ENCODE results near the gene KCNH5. TPM values are rescaled to one million over a fixed set of nuclear protein-coding genes. Genes with fewer than 3 reads are reported as not detected.

KCNH5 gene
- total RNA-seq, 4 donors from 2014 or later: under 0.01 TPM; not detected in 3

DNA sequence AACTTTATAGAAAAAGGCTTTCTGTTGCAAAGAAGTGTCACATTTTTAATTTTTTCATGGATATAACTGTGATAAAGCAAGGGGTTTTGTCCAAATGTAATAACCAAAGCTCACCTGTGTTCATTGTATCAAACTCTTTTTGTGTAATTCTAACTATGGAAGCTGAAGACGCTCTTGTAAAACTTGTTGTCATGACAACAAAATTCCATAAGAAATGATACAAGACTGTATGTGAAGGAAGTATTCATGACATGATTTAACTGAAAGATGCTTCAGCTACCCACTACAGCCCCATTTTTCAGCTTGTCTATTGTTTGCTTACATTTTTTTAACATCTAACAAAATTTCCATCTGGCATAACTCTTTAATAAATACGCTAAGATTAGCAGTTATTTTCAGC lies 360.9 kb downstream of the KCNH5 start:
- in situ Hi-C loops (cut with MboI; ENCODE audit: low pct_ligation_motif_present in 1 of 4, low pct_unique_long_range_greater_than_20kb in 1 of 4, low sequenced_read_pairs in 3 of 4) (no loop called here), intact Hi-C loops (cut with DNase I; ENCODE audit: low total_unique reads) (no loop called here)
- DNase-seq: no peak
- Histone ChIP-seq H3K9me3 (no peaks in the 10 kb centered on the region), H3K27me3 (no peaks in the 10 kb centered on the region), H3K4me3 (no peak overlapping the region), H3K27ac (no peak overlapping the region), H3K36me3 (no peaks in the 10 kb centered on the region), H3K4me1 (no peaks in the 10 kb centered on the region)
- WGBS, 2 donors (ENCODE audit: low coverage in 1 of 2): 63 to 71% methylated on average over 2 of the region's 2 CpGs
- TF ChIP-seq POLR2A (IDR thresholded peaks at IDR 0.05): no peak
- TF ChIP-seq EP300 (IDR thresholded peaks at IDR 0.05; ENCODE audit: low read depth): no peak
- TF ChIP-seq, protein P1, sequence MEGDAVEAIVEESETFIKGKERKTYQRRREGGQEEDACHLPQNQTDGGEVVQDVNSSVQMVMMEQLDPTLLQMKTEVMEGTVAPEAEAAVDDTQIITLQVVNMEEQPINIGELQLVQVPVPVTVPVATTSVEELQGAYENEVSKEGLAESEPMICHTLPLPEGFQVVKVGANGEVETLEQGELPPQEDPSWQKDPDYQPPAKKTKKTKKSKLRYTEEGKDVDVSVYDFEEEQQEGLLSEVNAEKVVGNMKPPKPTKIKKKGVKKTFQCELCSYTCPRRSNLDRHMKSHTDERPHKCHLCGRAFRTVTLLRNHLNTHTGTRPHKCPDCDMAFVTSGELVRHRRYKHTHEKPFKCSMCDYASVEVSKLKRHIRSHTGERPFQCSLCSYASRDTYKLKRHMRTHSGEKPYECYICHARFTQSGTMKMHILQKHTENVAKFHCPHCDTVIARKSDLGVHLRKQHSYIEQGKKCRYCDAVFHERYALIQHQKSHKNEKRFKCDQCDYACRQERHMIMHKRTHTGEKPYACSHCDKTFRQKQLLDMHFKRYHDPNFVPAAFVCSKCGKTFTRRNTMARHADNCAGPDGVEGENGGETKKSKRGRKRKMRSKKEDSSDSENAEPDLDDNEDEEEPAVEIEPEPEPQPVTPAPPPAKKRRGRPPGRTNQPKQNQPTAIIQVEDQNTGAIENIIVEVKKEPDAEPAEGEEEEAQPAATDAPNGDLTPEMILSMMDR (IDR thresholded peaks at IDR 0.05): no peak
- no peak for TF ChIP-seq POLR2AphosphoS5 (IDR thresholded peaks at IDR 0.05)

DNA sequence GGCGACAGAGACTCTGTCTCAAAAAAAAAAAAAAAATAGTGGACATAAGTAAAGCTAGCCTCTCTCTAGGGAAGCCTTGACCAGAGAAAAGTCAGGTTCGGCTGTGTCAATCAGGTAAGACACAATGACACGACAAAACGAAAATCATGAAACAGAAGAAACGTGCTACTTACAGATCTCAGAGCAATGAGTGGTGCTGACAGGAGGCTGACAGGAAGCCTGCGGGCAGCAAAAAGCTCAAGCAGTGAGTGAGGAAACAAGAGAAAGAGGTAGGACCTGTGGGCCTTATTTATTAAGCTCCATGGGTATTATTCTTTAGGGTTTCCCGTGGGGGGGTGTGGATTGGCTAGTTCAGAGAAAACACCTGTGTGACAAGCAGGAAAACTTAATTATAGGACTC lies 363.1 kb downstream of the KCNH5 start:
- no peak overlapping the region for H3K4me3 ChIP-seq
- no peaks in the 10 kb centered on the region for H3K27me3 ChIP-seq
- H3K36me3 ChIP-seq: no peaks in the 10 kb centered on the region
- no peaks in the 10 kb centered on the region for H3K4me1 ChIP-seq
- WGBS, 2 donors (ENCODE audit: low coverage in 1 of 2): 78 to 80% methylated on average over 7 of the region's 7 CpGs
- DNase-seq: no peak
- in situ Hi-C loops (cut with MboI; ENCODE audit: low pct_ligation_motif_present in 1 of 4, low pct_unique_long_range_greater_than_20kb in 1 of 4, low sequenced_read_pairs in 3 of 4): no loop called here
- TF ChIP-seq POLR2AphosphoS5 (IDR thresholded peaks at IDR 0.05) (no peak), POLR2A (IDR thresholded peaks at IDR 0.05) (no peak), EP300 (IDR thresholded peaks at IDR 0.05; ENCODE audit: low read depth) (no peak)
- TF ChIP-seq, protein P1 (IDR thresholded peaks at IDR 0.05): no peak
- intact Hi-C loops (cut with DNase I; ENCODE audit: low total_unique reads): no loop called here
- no peaks in the 10 kb centered on the region for H3K9me3 ChIP-seq
- H3K27ac ChIP-seq: no peak overlapping the region

DNA sequence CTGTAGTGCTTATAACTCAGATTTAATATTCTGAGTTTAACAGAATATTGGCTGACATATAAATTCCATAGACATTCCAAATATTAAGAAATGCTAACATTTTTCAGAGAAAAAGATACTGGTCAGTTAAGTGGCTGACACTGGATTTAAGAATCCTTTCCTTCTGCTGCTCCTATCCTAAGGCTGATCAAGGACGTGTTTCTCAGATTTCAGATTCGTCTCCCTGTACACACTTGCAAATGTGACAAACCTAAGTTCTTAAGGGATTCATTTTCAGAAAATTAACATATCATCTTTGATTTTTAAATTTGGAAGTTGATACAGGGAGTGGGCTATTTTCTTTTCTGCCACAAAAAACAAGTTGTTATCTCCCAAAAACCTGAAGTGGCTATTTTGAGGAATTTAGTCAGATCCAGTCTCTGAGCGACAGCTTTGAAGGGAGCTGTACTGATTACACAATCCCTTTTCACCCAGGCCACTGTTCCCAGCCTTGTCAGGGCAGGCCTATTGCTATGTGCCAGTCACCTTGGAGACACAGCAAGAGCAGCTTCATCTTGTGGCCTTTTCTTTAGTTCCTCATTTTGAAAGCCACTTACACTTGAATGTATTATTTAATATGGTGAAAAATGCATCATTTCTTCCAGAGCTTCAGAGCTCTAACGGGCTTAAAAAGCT lies 370.6 kb downstream of the KCNH5 start:
- no peaks in the 10 kb centered on the region for H3K36me3 ChIP-seq
- no peaks in the 10 kb centered on the region for H3K9me3 ChIP-seq
- intact Hi-C loops (cut with DNase I; ENCODE audit: low total_unique reads) (no loop called here), in situ Hi-C loops (cut with MboI; ENCODE audit: low pct_ligation_motif_present in 1 of 4, low pct_unique_long_range_greater_than_20kb in 1 of 4, low sequenced_read_pairs in 3 of 4) (no loop called here)
- no peak overlapping the region for H3K27ac ChIP-seq
- H3K4me1 ChIP-seq: no peaks in the 10 kb centered on the region
- no peaks in the 10 kb centered on the region for H3K27me3 ChIP-seq
- WGBS, 2 donors (ENCODE audit: low coverage in 1 of 2): 65 to 69% methylated on average over 3 to 4 of the region's 4 CpGs
- no peak overlapping the region for H3K4me3 ChIP-seq
- TF ChIP-seq EP300 (IDR thresholded peaks at IDR 0.05; ENCODE audit: low read depth) (no peak), POLR2A (IDR thresholded peaks at IDR 0.05) (no peak), POLR2AphosphoS5 (IDR thresholded peaks at IDR 0.05) (no peak)
- TF ChIP-seq, protein P1 (IDR thresholded peaks at IDR 0.05): no peak
- DNase-seq: no peak

DNA sequence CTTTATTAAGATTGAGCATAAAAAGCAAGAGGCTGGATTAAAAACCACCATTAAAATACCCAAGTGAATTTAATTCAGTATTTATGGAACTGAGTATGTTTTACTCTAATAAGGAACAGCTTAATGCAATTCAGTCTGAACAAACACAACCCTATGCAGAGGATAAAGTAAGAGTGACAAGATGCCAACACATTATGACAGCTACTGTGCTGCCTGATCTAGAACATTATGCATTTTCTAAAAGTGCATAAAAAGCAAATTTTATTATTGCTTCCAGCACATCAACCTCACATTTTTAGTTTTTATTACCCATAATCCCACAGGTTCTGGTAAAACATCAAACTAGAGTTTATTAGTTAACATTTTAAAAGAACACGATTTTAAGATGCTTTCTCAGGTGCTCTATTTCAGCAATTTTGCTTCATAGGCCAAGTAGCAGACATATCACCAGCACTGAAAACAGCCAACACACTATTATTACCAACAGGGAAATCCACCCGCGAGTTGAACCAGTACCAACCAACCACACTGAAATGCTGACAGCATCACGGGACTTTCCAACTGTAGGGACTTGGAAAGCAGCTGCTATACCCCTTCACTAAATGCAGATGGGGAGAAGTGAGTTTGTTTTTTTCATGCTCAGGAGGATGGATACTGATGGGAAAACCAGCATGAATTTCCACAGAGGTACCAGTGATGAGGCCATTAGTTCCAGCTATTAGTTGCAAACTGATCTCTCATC lies 372.1 kb downstream of the KCNH5 start:
- Histone ChIP-seq H3K4me1 (no peaks in the 10 kb centered on the region), H3K27me3 (no peaks in the 10 kb centered on the region), H3K27ac (no peak overlapping the region), H3K36me3 (no peaks in the 10 kb centered on the region), H3K9me3 (no peaks in the 10 kb centered on the region), H3K4me3 (no peak overlapping the region)
- TF ChIP-seq POLR2A (IDR thresholded peaks at IDR 0.05) (no peak), EP300 (IDR thresholded peaks at IDR 0.05; ENCODE audit: low read depth) (no peak), POLR2AphosphoS5 (IDR thresholded peaks at IDR 0.05) (no peak)
- TF ChIP-seq, protein P1 (IDR thresholded peaks at IDR 0.05): no peak
- WGBS, 2 donors (ENCODE audit: low coverage in 1 of 2): 82 to 88% methylated on average over 4 of the region's 4 CpGs
- in situ Hi-C loops (cut with MboI; ENCODE audit: low pct_ligation_motif_present in 1 of 4, low pct_unique_long_range_greater_than_20kb in 1 of 4, low sequenced_read_pairs in 3 of 4): no loop called here
- intact Hi-C loops (cut with DNase I; ENCODE audit: low total_unique reads): no loop called here
- DNase-seq: no peak
